Epithelial cell of proximal tubule (primary cell): ENCODE data around the gene STRN3. TPM values are rescaled to one million over a fixed set of nuclear protein-coding genes. Genes with fewer than 3 reads are reported as not detected.
"Not testable (repeated sequence)": the region's sequence is repeated elsewhere in the genome, so short reads cannot be mapped to it uniquely, and the experiment has no call there.

Source experiments
- DNase-seq: peaks from one replicate; pipeline ENCODE4 v3.0.0-alpha.2; 2011; ENCODE audit warnings: low read depth
- H3K4me3 ChIP-seq: 2 replicates; pipeline ENCODE4 v1.5.1; 2011; ENCODE audit warnings: low read depth, mild to moderate bottlenecking, low read length
- total RNA-seq: library from RNA; depleted of rRNA; stranded (reverse); fragments of >200 nt; gene quantifications from 2 replicates; pipeline ENCODE4 v1.2.3, GENCODE V29; 2015
- TF ChIP-seq, protein P1 (sequence below): conservative IDR thresholded peaks from 2 replicates; pipeline ENCODE4 v1.5.1; 2012; ENCODE audit warnings: low read depth, mild to moderate bottlenecking, low read length

Gene STRN3
- total RNA-seq, 1 donor from 2014 or later, result 26.0 TPM

DNA sequence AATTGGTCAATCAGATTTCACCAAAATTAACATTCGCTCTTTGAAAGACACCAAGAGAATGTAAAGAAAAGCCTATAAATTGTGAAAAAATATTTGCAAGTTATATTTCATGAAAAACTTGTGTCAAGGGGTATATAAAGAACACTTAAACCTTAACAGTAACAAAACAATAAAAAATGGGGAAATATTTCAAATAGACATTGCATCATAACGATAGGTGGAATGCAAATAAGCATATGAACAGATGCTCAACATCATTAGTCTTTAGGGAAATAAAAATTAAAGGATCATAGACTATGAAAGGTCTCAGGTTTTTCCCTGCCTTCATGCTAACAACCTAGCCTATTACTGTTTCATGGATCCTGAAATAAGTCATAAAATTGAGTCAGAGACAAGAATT is 87.6 kb downstream of the STRN3 start:
- no peak overlapping the region for H3K4me3 ChIP-seq
- no peak for DNase-seq
- TF ChIP-seq, protein P1, sequence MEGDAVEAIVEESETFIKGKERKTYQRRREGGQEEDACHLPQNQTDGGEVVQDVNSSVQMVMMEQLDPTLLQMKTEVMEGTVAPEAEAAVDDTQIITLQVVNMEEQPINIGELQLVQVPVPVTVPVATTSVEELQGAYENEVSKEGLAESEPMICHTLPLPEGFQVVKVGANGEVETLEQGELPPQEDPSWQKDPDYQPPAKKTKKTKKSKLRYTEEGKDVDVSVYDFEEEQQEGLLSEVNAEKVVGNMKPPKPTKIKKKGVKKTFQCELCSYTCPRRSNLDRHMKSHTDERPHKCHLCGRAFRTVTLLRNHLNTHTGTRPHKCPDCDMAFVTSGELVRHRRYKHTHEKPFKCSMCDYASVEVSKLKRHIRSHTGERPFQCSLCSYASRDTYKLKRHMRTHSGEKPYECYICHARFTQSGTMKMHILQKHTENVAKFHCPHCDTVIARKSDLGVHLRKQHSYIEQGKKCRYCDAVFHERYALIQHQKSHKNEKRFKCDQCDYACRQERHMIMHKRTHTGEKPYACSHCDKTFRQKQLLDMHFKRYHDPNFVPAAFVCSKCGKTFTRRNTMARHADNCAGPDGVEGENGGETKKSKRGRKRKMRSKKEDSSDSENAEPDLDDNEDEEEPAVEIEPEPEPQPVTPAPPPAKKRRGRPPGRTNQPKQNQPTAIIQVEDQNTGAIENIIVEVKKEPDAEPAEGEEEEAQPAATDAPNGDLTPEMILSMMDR, result no peak

DNA sequence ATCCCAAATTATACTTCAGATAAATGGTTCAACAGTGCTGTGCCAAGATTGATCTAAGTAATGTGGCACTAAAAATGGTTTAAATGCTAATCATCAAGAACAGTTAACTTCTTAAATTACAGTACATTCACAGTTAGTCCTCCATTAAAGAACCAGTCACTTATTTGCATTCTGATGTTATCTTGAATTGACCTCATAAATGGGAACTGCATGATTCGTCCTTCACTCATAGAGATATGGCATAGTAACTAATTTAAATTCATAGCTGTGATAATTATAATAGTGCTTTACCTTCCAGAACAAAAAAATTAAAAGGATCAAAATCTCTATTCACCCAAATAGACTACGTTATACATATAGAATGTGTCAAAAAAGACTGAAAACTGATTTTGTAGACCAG is 90.7 kb downstream of the STRN3 start:
- TF ChIP-seq, protein P1, result no peak
- no peak for DNase-seq
- H3K4me3 ChIP-seq, result no peak overlapping the region

DNA sequence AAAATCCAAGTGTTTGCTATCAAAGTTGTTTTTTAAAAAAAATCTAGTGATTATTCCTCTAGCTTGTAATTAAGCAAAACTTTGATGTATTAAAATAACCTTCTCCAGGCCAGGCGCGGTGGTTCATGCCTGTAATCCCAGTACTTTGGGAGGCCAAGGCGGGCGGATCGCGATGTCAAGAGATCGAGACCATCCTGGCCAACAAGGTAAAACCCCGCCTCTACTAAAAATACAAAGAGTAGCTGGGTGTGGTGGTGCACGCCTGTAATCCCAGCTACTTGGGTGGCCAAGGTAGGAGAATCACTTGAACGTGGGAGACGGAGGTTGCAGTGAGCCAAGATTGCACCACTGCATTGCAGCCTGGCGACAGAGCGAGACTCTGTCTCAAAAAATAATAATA is 92.2 kb downstream of the STRN3 start:
- not testable (repeated sequence) for DNase-seq, H3K4me3 ChIP-seq

DNA sequence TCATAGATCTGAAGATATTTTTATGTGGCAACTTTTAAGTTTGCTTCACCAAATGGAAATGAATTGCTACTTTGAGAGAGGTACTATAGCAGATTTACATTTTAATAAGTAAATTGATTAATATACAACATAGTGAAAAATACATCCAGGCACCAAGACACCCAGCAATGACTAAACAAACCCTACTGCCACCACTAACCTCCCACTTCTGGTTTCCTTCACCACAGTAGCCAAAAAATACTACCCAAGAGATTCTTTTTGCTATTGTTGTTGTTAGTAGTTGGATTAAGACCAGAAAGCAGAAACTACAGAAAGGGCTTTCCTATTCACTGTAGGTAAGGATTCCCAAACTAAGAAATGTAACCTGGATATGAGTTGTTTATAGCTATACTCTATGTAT is 97.7 kb downstream of the STRN3 start:
- TF ChIP-seq, protein P1, result no peak
- no peak for DNase-seq
- H3K4me3 ChIP-seq, result no peak overlapping the region

DNA sequence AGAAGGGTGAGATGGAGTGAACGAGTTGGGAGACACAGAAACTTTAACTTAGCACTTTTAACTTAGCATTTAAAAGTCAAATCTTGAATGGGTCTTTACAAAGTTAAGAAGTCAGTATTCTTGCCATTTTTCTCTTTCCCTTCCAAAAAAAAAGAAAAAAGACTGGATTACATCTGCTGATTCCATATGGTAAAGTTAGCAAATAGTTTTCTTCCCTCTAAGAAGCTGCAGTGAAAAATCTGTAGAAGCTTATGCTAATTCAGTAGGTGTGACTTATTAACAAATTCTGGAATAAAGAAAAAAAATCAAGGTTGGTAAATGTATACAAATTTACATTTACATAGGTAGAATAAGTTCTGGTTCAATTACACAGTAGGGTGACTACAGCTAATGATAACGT is 100.9 kb downstream of the STRN3 start:
- TF ChIP-seq, protein P1, result no peak
- no peak overlapping the region for H3K4me3 ChIP-seq
- DNase-seq, result no peak

DNA sequence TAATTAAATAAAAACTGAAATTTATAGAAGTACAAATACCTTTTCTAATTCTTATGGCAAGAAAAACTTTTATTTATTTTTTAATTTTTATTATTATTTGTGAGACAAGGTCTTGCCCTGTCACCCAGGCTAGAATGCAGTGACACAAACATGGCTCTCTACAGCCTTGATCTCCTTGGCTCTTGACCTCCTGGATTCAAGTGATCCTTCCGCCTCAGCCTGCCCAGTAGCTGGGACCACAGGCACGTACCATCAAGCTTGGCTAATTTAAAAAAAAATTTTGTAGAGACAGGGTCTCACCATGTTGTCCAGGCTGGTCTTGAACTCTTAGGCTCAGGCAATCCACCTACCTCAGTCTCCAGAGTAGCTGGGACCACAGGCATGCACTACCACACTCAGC is 104.4 kb downstream of the STRN3 start:
- no peak overlapping the region for H3K4me3 ChIP-seq
- TF ChIP-seq, protein P1, result no peak
- no peak for DNase-seq

DNA sequence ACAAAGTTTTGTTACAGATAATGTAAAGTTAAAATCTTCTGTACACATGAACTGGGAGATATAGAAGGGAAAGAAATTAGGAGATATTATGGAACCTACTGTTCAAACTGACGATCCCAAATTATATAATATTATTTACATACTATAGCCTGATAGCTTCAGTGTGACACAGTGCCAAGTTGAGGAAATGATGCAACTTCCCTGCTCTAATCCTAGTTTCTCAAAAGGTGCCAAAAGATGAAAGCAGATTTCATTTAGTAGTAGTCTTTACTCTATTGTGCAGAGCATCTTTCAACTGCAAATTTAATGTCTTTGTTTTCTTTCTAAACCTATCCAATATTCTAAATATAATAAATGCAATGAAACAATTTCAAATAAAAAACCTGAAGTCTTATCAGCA is 104.9 kb downstream of the STRN3 start:
- DNase-seq, result no peak
- TF ChIP-seq, protein P1, result no peak
- H3K4me3 ChIP-seq, result no peak overlapping the region

DNA sequence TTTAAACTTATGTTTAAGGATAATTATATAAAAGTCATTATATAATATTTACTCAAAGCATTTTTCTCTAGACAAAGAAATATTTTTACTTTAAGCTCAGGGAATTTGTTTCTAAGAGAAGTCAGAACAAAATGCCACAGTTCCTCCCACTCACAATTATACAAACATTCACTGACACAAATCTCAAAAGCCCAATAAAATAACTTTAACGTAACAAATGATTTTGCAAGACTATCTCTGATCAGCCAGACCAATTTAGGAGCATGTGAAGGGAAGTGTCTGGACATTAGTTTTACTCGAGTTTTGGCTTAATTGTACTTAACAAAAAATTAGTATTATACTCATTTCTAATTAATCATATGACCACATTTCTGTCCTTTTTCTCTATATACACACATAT is 110.6 kb downstream of the STRN3 start:
- no peak overlapping the region for H3K4me3 ChIP-seq
- TF ChIP-seq, protein P1, result no peak
- DNase-seq, result no peak
